Measurements from ENCODE around the gene CDYL. TPM values are rescaled to one million over a fixed set of nuclear protein-coding genes. Genes with fewer than 3 reads are reported as not detected.

CDYL gene
- polyA plus RNA-seq, 3 donors = 2.9 to 21.2 (median 4.2) TPM

DNA sequence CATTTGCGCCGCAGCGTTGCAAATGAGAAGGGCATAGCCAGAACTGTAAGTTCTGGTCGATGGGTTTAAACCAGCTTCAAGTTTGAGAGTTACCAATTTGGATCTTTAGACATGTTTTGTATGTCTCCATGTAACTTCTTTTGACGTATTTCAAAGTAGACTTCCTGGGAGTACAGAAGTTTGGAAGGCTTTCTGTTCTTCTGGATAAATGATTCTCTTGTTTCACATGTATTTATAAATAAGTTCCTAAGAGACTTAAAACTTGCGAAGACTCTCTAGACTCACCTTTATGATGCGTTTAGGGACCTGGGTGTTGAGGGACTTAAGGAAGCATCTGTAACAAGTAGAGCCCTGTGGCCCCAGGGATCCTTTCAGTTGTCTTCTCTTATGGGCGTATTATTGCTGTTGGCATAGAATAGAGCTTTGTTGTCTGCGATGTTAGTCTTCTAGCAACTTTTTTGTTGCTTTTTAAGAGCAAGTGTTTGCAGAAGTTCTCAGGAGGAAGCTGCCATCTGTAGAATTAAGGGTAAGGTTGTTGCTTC lies 1.3 kb downstream of the CDYL start:
- Histone ChIP-seq H4K20me1 (ENCODE audit: insufficient read depth, low read length) (peaks cover 54% of the 10 kb centered on the region), H3K9me3 (replicated peaks in 1 of 2; ENCODE audit: control insufficient read depth in 1 of 2, insufficient read depth in 1 of 2, low read length in 2 of 2) (no peaks in the 10 kb centered on the region), H3K4me2 (replicated peaks; ENCODE audit: extremely low read depth, low read length, poor library complexity, severe bottlenecking) (peak overlapping the region; percentile 85), H3K36me3 (replicated peaks in 1 of 2; ENCODE audit: control insufficient read depth in 1 of 2, insufficient read depth in 2 of 2, low read length in 2 of 2) (no peaks in the 10 kb centered on the region), H3K27ac (ENCODE audit: low read depth in 1 of 2, low read length in 2 of 2) (peak overlapping the region in 1 of 2 donors; percentile 50), H3K9ac (ENCODE audit: insufficient read depth, low read length, poor library complexity, severe bottlenecking) (peak overlapping the region; percentile 49), H3K27me3 (ENCODE audit: control insufficient read depth in 2 of 2, insufficient read depth in 2 of 2, low read length in 2 of 2) (peaks cover 2 to 22% of the 10 kb centered on the region in 2 donors), H3K4me3 (replicated peaks in 1 of 3; ENCODE audit: low read depth in 2 of 3, low read length in 3 of 3) (peak overlapping the region; percentile 51 to 95 (median 76)), H3K79me2 (ENCODE audit: insufficient read depth, low read length) (peaks cover 55% of the 10 kb centered on the region), H3K4me1 (ENCODE audit: control insufficient read depth in 1 of 2, insufficient read depth in 2 of 2, low read length in 2 of 2) (peaks cover 35 to 53% of the 10 kb centered on the region in 2 donors), H2AFZ (ENCODE audit: insufficient read depth, low read depth, low read length, poor library complexity, severe bottlenecking) (peak overlapping the region; percentile 24)
- peak in 2 of 3 donors; percentile 13 to 33 for DNase-seq
- Mint-ChIP-seq H3K9me3 (peaks cover 5 to 17% (median 8%) of the 10 kb centered on the region in 7 donors), H3K4me1 (peaks cover 53% of the 10 kb centered on the region), H3K27me3 (ENCODE audit: low read depth in 3 of 3) (peaks cover 13 to 23% (median 17%) of the 10 kb centered on the region in 3 donors), H3K4me3 (peak overlapping the region; percentile 87 to 91), H3K27ac (peak overlapping the region in 6 of 7 donors; percentile 48 to 89 (median 80)), H3K36me3 (peaks cover 1 to 3% of the 10 kb centered on the region in 2 donors)
- TF ChIP-seq, protein P1, sequence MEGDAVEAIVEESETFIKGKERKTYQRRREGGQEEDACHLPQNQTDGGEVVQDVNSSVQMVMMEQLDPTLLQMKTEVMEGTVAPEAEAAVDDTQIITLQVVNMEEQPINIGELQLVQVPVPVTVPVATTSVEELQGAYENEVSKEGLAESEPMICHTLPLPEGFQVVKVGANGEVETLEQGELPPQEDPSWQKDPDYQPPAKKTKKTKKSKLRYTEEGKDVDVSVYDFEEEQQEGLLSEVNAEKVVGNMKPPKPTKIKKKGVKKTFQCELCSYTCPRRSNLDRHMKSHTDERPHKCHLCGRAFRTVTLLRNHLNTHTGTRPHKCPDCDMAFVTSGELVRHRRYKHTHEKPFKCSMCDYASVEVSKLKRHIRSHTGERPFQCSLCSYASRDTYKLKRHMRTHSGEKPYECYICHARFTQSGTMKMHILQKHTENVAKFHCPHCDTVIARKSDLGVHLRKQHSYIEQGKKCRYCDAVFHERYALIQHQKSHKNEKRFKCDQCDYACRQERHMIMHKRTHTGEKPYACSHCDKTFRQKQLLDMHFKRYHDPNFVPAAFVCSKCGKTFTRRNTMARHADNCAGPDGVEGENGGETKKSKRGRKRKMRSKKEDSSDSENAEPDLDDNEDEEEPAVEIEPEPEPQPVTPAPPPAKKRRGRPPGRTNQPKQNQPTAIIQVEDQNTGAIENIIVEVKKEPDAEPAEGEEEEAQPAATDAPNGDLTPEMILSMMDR (IDR thresholded peaks at IDR 0.05) = no peak
- WGBS (ENCODE audit: insufficient coverage) = 0% methylated on average over 4 of the region's 9 CpGs
- intact Hi-C loops (cut with micrococcal nuclease) = loop anchor here (5.0 to 10.0 kb wide), 6 partner anchors 93 to 1227 kb away; partner anchors contain the start of genes RPP40 (in 2 of the 2), ECI2 (in 1 of the 2), FARS2 (in 1 of the 2) and LYRM4 (in 1 of the 2)

DNA sequence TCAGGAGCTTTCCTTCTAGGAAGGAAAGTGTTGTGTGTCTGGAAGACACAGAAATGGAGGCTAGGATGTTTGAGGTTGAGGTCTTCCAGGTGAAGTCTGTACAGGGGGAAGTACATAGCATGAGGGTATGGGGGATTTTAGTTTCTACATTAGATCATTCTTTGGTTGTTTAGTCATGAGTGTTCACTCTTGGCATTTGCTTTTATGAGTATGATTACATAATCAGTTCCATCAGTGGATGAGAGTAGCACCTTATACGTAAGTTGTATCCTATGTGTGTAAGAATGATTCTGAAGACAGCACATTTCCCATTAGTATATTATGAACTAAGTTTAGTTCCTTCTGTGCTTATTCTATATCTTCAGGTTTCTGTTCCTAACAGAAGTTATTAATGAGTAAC lies 1.9 kb downstream of the CDYL start:
- Histone ChIP-seq H3K9me3 (replicated peaks in 1 of 2; ENCODE audit: control insufficient read depth in 1 of 2, insufficient read depth in 1 of 2, low read length in 2 of 2) (no peaks in the 10 kb centered on the region), H3K79me2 (ENCODE audit: insufficient read depth, low read length) (peaks cover 61% of the 10 kb centered on the region), H2AFZ (ENCODE audit: insufficient read depth, low read depth, low read length, poor library complexity, severe bottlenecking) (no peak overlapping the region), H3K36me3 (replicated peaks in 1 of 2; ENCODE audit: control insufficient read depth in 1 of 2, insufficient read depth in 2 of 2, low read length in 2 of 2) (no peaks in the 10 kb centered on the region), H3K4me2 (replicated peaks; ENCODE audit: extremely low read depth, low read length, poor library complexity, severe bottlenecking) (peak overlapping the region; percentile 85), H4K20me1 (ENCODE audit: insufficient read depth, low read length) (peaks cover 60% of the 10 kb centered on the region), H3K27me3 (ENCODE audit: control insufficient read depth in 2 of 2, insufficient read depth in 2 of 2, low read length in 2 of 2) (peaks cover 2 to 16% of the 10 kb centered on the region in 2 donors), H3K4me3 (replicated peaks in 1 of 3; ENCODE audit: low read depth in 2 of 3, low read length in 3 of 3) (peak overlapping the region; percentile 51 to 95 (median 76)), H3K27ac (ENCODE audit: low read depth in 1 of 2, low read length in 2 of 2) (peak overlapping the region in 1 of 2 donors; percentile 50), H3K9ac (ENCODE audit: insufficient read depth, low read length, poor library complexity, severe bottlenecking) (no peak overlapping the region), H3K4me1 (ENCODE audit: control insufficient read depth in 1 of 2, insufficient read depth in 2 of 2, low read length in 2 of 2) (peaks cover 37 to 54% of the 10 kb centered on the region in 2 donors)
- peaks cover 59% of the 10 kb centered on the region for H3K4me1 Mint-ChIP-seq
- peaks cover 5 to 17% (median 8%) of the 10 kb centered on the region in 7 donors for H3K9me3 Mint-ChIP-seq
- H3K4me3 Mint-ChIP-seq = peak overlapping the region; percentile 87 to 91
- H3K27ac Mint-ChIP-seq = peak overlapping the region in 2 of 7 donors; percentile 67 to 89
- peak in 2 of 3 donors; percentile 16 to 54 for DNase-seq
- WGBS (ENCODE audit: insufficient coverage) = no CpG with 5 or more reads among the region's 1 CpG
- H3K36me3 Mint-ChIP-seq = peaks cover 1 to 3% of the 10 kb centered on the region in 2 donors
- H3K27me3 Mint-ChIP-seq (ENCODE audit: low read depth in 3 of 3) = peaks cover 13 to 18% (median 14%) of the 10 kb centered on the region in 3 donors
- TF ChIP-seq, protein P1 (IDR thresholded peaks at IDR 0.05) = no peak
- intact Hi-C loops (cut with micrococcal nuclease) = loop anchor here (5.0 to 10.0 kb wide), 6 partner anchors 93 to 1227 kb away; partner anchors contain the start of genes RPP40 (in 2 of the 2), ECI2 (in 1 of the 2), FARS2 (in 1 of the 2) and LYRM4 (in 1 of the 2)
